ACC112 (cell line): ENCODE measurements around the gene TGFBR3.

Source experiments
- H2AFZ ChIP-seq: fragments of 200-600 bp; sonication (generic); one replicate; pipeline ENCODE4 v1.6.0; 2017; ENCODE audit warnings: antibody characterized with exemption, low read length; ENCODE audit not compliant: unreplicated experiment
- H3K27ac ChIP-seq: fragments of 200-600 bp; sonication (generic); 2 replicates; pipeline ENCODE4 v1.5.1; 2014; ENCODE audit warnings: low read depth, mild to moderate bottlenecking, antibody characterized with exemption, low read length, moderate library complexity
- H3K27me3 ChIP-seq: fragments of 200-600 bp; sonication (generic); 2 replicates; pipeline ENCODE4 v1.6.1; 2014; ENCODE audit warnings: mild to moderate bottlenecking, antibody characterized with exemption, low read length, moderate library complexity, mixed read lengths; ENCODE audit not compliant: insufficient read depth
- H3K36me3 ChIP-seq: fragments of 200-600 bp; sonication (generic); 2 replicates; pipeline ENCODE4 v1.6.1; 2016; ENCODE audit warnings: mild to moderate bottlenecking, antibody characterized with exemption, low read length, moderate library complexity, mixed read lengths; ENCODE audit not compliant: insufficient read depth
- H3K4me1 ChIP-seq: fragments of 200-600 bp; sonication (generic); one replicate; pipeline ENCODE4 v1.6.1; 2016; ENCODE audit warnings: low read length, mixed read lengths; ENCODE audit not compliant: insufficient read depth, unreplicated experiment, control insufficient read depth
- H3K4me3 ChIP-seq: fragments of 200-600 bp; sonication (generic); 2 replicates; pipeline ENCODE4 v1.5.1; 2014; ENCODE audit warnings: mild to moderate bottlenecking, low read depth, low read length
- H3K79me2 ChIP-seq: fragments of 200-600 bp; sonication (generic); one replicate; pipeline ENCODE4 v1.6.0; 2016; ENCODE audit warnings: low read length; ENCODE audit not compliant: control insufficient read depth, unreplicated experiment, insufficient read depth

The TGFBR3 gene

DNA sequence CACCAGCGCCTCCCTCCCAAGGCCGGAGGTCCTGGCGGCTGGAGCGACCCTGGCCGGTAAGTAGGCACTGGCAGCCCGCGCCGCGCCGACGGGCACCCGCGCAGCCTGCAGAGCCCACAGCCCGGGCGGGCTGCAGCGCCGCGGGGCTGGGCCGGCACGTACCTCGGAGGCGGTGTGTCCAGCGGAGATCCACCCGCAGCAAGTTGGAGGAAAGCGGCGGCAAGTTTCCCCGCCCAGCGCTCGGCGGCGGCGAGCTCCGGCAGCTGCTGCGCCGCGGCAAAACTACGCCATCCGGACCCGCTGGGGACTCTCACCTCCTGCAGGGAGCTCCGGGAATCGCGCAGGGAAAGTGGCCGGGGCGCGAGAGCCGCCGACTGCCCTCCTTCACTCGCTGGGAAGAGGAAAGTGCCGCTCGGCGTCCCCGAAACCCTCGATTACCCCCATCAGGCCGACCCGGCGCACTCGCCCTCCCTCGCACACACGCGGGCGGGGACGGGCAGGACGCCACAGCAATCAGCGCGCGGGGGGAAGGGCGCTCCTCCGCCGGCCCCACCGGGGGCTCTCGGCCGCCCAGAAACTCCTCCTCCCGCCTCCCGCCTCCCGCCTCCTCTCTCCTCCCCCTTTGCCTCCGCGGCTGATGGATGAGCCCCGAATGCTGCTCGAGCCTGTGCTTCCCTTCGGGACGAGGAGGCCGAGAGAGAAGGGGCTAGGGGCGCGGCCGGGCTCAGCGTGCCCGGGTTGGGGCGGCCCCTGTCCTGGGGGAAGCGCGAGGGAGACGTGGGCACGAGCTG lies at the start of gene TGFBR3:
Gene TGFBR3 (minus strand): TSS at position 436 of the 791 bp plus-strand sequence. CDS start 24,620 bp downstream, outside the sequence.
- Histone ChIP-seq H3K4me3 (peak within 1 kb of the TSS; percentile 99), H3K27me3 (no peaks in the 10 kb centered on the region), H3K36me3 (no peaks in the 10 kb centered on the region), H3K27ac (peak within 1 kb of the TSS; percentile 30; the same call in 1 of the 2 replicates), H3K79me2 (peaks cover 32% of the 10 kb centered on the region), H3K4me1 (peaks cover 24% of the 10 kb centered on the region), H2AFZ (peak within 1 kb of the TSS; percentile 79)

DNA sequence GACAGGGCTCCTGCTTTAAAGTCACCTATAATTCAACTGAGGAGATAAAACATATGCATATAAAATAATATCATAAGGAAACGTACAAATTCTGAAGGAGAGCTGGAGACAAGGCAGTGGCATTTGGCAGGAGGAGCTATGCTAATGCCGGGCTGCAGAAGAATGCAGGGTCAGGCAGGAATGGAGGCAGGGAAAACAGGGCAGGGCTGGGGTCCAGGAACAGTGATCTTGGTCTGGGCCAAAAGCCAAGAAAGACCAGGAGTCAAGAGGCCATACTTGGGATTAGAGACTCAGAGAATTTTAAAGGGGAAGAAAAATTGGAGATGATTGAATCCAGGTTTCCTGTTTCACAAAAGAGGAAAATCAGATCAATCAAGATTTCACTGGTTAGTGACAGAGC lies 43.3 kb upstream of the TGFBR3 start:
- Histone ChIP-seq H3K79me2 (no peaks in the 10 kb centered on the region), H2AFZ (peak overlapping the region; percentile 96)

DNA sequence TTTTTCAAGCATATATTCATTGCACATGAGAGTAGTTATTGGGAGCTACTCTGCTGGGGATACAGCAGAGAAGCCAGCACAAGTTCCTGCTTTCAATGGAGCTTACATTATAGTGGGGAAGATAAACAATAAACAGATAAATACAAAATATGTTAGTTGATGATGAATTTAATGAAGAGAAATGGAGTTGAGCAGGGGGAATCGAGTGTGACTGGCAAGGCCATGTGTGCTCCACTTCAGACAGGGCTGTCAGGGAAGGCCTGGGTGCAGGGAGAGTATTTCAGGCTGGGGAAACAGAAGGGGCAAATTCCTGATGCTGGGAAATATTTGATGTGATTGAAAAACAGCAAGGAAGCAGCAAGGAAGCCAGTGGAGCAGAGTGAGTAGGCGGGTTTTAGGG lies 42.1 kb upstream of the TGFBR3 start:
- Histone ChIP-seq H3K4me3 (no peak overlapping the region), H2AFZ (no peak overlapping the region), H3K27me3 (no peaks in the 10 kb centered on the region), H3K27ac (no peak overlapping the region), H3K36me3 (no peaks in the 10 kb centered on the region), H3K79me2 (no peaks in the 10 kb centered on the region), H3K4me1 (peaks cover 16% of the 10 kb centered on the region)

More for the DNA sequence above, 43.3 kb upstream of the TGFBR3 start:
- H3K4me1 ChIP-seq = peaks cover 10% of the 10 kb centered on the region
- H3K4me3 ChIP-seq = no peak overlapping the region
- no peaks in the 10 kb centered on the region for H3K27me3 ChIP-seq
- H3K27ac ChIP-seq = no peak overlapping the region
- no peaks in the 10 kb centered on the region for H3K36me3 ChIP-seq

DNA sequence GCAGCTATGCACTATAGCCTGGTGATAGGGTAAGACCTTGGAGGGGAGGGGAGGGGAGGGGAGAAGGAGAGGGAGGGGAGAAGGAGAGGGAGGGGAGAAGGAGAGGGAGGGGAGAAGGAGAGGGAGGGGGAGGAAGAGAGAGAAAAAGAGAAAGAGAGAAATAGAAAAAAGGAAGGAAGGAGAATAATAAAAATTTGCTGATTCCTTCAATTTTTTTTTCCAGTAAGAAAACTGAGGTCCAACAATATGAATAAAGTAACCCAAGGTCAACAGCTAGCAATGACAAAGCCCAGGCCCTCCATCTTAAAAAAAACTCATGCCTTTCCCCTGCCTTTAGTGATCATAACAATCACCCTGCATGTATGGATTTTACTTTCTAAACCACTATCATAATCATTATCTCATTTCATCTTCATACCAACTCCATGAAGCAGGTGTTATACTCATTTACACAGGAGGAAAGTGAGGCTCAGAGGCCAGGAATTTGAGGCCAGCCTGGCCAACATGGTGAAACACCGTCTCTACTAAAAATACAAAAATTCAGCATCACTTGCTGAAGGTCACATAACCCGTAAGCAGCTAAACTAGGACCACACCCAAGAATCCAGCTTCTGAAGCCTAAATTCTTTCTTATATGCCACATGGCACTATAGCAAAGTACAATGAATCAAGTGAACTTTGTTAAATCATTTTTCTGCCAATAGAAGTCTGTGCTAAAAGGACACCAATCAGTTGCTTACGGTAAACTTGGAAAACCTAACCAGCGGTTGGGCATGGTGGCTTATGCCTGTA lies 39.9 kb upstream of the TGFBR3 start:
- Histone ChIP-seq H3K4me1 (peaks cover 16% of the 10 kb centered on the region), H3K36me3 (no peaks in the 10 kb centered on the region), H2AFZ (no peak overlapping the region), H3K4me3 (no peak overlapping the region), H3K79me2 (no peaks in the 10 kb centered on the region), H3K27ac (no peak overlapping the region), H3K27me3 (no peaks in the 10 kb centered on the region)

DNA sequence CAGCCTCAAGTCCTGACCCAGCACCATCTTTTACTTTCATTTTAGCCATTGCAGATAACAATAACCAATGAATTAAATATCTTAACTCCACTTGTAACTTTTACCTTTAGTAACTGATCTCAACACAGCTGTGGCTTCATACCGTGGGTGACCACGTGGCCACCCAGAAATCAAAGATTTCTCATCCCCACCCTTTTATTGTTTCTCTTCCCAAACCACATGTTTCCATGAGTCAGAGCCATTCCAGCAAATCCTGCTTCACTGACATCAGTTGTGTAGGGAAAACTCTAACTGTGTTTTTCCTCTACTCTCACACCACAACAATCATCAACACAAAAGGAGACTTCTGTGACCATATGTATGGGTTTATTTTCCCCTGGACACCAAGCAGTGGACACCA lies 38.2 kb upstream of the TGFBR3 start:
- Histone ChIP-seq H2AFZ (peak overlapping the region; percentile 92), H3K4me1 (peaks cover 14% of the 10 kb centered on the region)

DNA sequence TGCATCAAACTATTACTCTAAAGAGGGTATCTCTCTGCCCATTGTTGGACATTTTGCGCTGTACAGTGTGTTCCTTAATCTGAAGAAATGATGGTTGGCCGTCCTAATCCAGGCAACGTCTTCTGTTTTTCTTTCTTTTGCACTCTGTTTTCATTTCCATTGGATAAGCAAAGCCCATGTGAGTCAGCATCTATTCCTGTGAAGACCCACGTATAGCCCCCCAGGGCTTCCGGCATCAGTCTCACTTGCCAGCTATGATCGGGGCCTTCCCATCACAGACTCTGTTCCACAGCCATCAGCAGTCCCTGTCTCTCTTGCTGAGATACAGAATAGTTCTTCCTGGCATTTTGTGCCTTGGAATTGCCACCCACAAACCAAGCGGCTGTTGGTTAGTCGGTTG lies 34.0 kb upstream of the TGFBR3 start:
- Histone ChIP-seq H2AFZ (no peak overlapping the region), H3K79me2 (no peaks in the 10 kb centered on the region), H3K4me3 (no peak overlapping the region), H3K4me1 (peaks cover 10% of the 10 kb centered on the region), H3K27ac (no peak overlapping the region), H3K27me3 (no peaks in the 10 kb centered on the region), H3K36me3 (no peaks in the 10 kb centered on the region)

More for the DNA sequence above, 38.2 kb upstream of the TGFBR3 start:
- Histone ChIP-seq H3K36me3 (no peaks in the 10 kb centered on the region), H3K27ac (peak overlapping the region; percentile 20; the same call in 1 of the 2 replicates), H3K79me2 (no peaks in the 10 kb centered on the region), H3K27me3 (no peaks in the 10 kb centered on the region), H3K4me3 (peak overlapping the region; percentile 35; the same call in 1 of the 2 replicates)

DNA sequence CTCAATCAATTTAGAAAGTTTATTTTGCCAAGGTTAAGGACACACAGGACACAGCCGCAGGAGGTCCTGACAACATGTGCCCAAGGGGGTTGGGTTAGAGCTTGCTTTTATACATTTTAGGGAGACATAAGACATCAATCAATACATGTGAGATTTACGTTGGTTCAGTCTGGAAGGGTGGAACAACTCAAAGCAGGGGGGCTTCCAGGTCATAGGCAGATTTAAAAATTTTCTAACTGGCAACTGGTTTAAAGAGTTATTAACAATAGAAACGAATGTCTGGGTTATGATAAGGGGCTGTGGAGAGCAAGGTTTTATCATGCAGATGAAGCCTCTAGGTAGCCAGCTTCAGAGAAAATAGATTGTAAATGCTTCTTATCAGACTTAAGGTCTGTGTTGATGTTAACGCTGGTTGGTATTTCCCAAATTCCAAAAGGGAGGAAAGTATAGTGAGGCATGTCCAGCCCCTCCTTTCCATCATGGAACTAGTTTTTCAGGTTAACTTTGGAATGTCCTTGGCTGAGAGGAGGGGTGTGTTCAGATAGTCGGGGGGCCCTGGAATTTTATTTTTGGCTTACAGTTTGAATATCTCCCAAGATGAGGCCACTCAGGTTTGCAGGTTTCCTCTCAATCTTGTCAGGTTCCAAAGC lies 31.0 kb upstream of the TGFBR3 start:
- Histone ChIP-seq H3K4me1 (peaks cover 14% of the 10 kb centered on the region), H3K27me3 (no peaks in the 10 kb centered on the region), H3K79me2 (no peaks in the 10 kb centered on the region), H3K27ac (no peak overlapping the region), H3K4me3 (no peak overlapping the region), H2AFZ (no peak overlapping the region), H3K36me3 (no peaks in the 10 kb centered on the region)

DNA sequence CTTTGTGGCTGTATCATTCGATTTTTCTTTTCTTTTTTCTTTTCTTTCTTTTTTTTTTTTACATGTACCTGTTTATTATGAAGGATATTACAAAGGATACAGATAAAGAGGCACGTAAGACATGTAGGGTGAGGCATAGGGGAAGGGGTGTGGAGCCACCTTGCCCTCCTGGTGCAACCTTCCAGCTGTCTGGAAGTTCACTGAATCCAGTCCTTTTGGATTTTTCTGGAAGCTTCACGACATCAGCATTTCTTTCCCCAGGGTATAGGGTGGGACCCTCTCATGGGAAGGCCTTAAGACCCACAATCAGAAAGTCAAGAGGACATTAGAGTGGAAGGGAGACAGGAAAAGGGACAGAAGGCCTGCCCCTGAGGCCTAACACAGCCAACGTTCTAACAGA lies 30.1 kb upstream of the TGFBR3 start:
- Histone ChIP-seq H3K4me3 (no peak overlapping the region), H3K27ac (no peak overlapping the region), H2AFZ (no peak overlapping the region), H3K79me2 (no peaks in the 10 kb centered on the region), H3K36me3 (no peaks in the 10 kb centered on the region), H3K4me1 (peaks cover 14% of the 10 kb centered on the region), H3K27me3 (no peaks in the 10 kb centered on the region)

DNA sequence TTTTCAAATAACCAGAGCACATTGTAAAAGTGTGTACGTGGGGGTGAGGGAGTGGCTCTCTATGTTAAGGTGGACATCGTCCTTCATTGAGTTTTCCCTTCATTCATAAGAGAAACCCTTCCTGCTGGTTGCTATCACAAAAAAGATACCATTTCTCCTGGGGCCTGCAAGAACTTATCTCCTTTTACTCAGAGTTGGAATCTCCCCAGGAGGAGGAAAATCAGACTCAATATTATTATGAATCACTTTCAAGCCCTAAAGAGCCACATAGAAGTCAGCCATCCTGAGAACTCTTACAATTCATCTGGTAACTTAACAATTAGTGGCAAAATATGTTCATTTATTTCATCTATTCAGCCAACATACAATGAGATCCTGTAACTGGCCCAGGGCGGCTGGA lies 27.1 kb upstream of the TGFBR3 start:
- Histone ChIP-seq H3K27me3 (no peaks in the 10 kb centered on the region), H3K36me3 (no peaks in the 10 kb centered on the region), H3K4me3 (0 out of 2 replicates have a peak overlapping the region, but pooled peaks have one; percentile 7), H3K27ac (peak overlapping the region; percentile 11; the same call in 1 of the 2 replicates), H3K79me2 (no peaks in the 10 kb centered on the region), H3K4me1 (peaks cover 14% of the 10 kb centered on the region), H2AFZ (peak overlapping the region; percentile 78)

DNA sequence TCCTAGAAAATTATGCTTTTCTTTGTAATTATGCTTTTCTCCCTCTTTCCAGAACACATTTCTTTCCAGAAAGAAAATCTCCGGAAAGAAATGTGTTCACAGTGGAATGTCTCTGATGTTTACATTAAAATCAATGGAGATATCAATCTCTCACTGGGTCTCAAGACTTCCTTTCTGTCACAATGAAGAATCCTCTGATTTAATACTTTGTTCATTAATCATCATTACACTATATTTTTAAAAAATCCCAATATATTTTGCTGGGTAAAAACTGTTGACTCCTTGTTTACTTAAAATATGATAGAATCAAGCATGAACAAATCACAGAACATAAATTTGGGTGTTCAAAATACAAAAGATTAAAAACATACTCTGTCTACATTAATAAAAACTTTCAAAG lies 26.3 kb upstream of the TGFBR3 start:
- no peaks in the 10 kb centered on the region for H3K27me3 ChIP-seq
- peak overlapping the region; percentile 15 for H2AFZ ChIP-seq
- H3K79me2 ChIP-seq = no peaks in the 10 kb centered on the region
- H3K36me3 ChIP-seq = no peaks in the 10 kb centered on the region
- H3K27ac ChIP-seq = peak overlapping the region; percentile 11; the same call in 1 of the 2 replicates
- no peak overlapping the region for H3K4me3 ChIP-seq
- peaks cover 14% of the 10 kb centered on the region for H3K4me1 ChIP-seq
